Measurements from ENCODE around the gene FAIM.
A peak's percentile ranks its signal among the peaks of the same experiment; 100 is the strongest.
"Not testable (repeated sequence)": the region's sequence is repeated elsewhere in the genome, so short reads cannot be mapped to it uniquely, and the experiment has no call there.

Gene FAIM

GRCh38 chr3:138608322-138609135 is at the start of gene FAIM:
Gene FAIM (plus strand): TSS chr3:138608771. CDS start chr3:138619727, 10,956 bp downstream.
- DNase-seq (ENCODE audit: low read depth in 3 of 3) = peak; percentile 14 to 58 (median 39)

- DNase-seq (ENCODE audit: low read depth in 3 of 3) = no peak
Measured at GRCh38 chr3:138559134-138559533, 49.4 kb upstream of the FAIM start.

GRCh38 chr3:138560501-138560900 is 48.1 kb upstream of the FAIM start:
- DNase-seq (ENCODE audit: low read depth in 3 of 3) = no peak

GRCh38 chr3:138562902-138563301 is 45.7 kb upstream of the FAIM start:
- not testable (repeated sequence) for DNase-seq (ENCODE audit: low read depth in 3 of 3)

- not testable (repeated sequence) for DNase-seq (ENCODE audit: low read depth in 3 of 3)
Measured at GRCh38 chr3:138566293-138566692, 42.3 kb upstream of the FAIM start.

GRCh38 chr3:138567403-138567802 is 41.2 kb upstream of the FAIM start:
- no peak for DNase-seq (ENCODE audit: low read depth in 3 of 3)

- DNase-seq (ENCODE audit: low read depth in 3 of 3) = no peak
Measured at GRCh38 chr3:138569090-138569489, 39.5 kb upstream of the FAIM start.

- DNase-seq (ENCODE audit: low read depth in 3 of 3) = not testable (repeated sequence)
Measured at GRCh38 chr3:138569624-138570023, 38.9 kb upstream of the FAIM start.

- DNase-seq (ENCODE audit: low read depth in 3 of 3) = no peak
Measured at GRCh38 chr3:138573138-138573537, 35.4 kb upstream of the FAIM start.

- no peak for DNase-seq (ENCODE audit: low read depth in 3 of 3)
Measured at GRCh38 chr3:138578141-138578540, 30.4 kb upstream of the FAIM start.

- no peak for DNase-seq (ENCODE audit: low read depth in 3 of 3)
Measured at GRCh38 chr3:138578961-138579574, 29.5 kb upstream of the FAIM start.

GRCh38 chr3:138587374-138587773 is 21.2 kb upstream of the FAIM start:
- no peak for DNase-seq (ENCODE audit: low read depth in 3 of 3)

GRCh38 chr3:138588445-138588844 is 20.1 kb upstream of the FAIM start:
- no peak for DNase-seq (ENCODE audit: low read depth in 3 of 3)

- no peak for DNase-seq (ENCODE audit: low read depth in 3 of 3)
Measured at GRCh38 chr3:138591392-138591791, 17.2 kb upstream of the FAIM start.

GRCh38 chr3:138593488-138594149 is 15.0 kb upstream of the FAIM start:
- no peak for DNase-seq (ENCODE audit: low read depth in 3 of 3)

- peak; percentile 70 to 85 (median 77) for DNase-seq (ENCODE audit: low read depth in 3 of 3)
Measured at GRCh38 chr3:138594150-138594934, 14.2 kb upstream of the FAIM start, which contains the start of gene CEP70. Gene CEP70 (minus strand): TSS chr3:138594260. CDS start chr3:138572927, 21,333 bp downstream.

- DNase-seq (ENCODE audit: low read depth in 3 of 3) = no peak
Measured at GRCh38 chr3:138594935-138595610, 13.5 kb upstream of the FAIM start.

GRCh38 chr3:138597186-138597976 is 11.2 kb upstream of the FAIM start:
- DNase-seq (ENCODE audit: low read depth in 3 of 3) = not testable (repeated sequence)

- no peak for DNase-seq (ENCODE audit: low read depth in 3 of 3)
Measured at GRCh38 chr3:138598534-138598933, 10.0 kb upstream of the FAIM start.

GRCh38 chr3:138600100-138600745 is 8.3 kb upstream of the FAIM start:
- no peak for DNase-seq (ENCODE audit: low read depth in 3 of 3)

All from stimulated activated CD4-positive, alpha-beta T cell treated with anti-CD3 and anti-CD28 coated beads, TNF-alpha, amount 100 ng/mL, for 24 hours (primary cell).